ENCODE data around the gene ZSCAN20. TPM values are rescaled to one million over a fixed set of nuclear protein-coding genes. Genes with fewer than 3 reads are reported as not detected.

The ZSCAN20 gene
- total and polyA plus RNA-seq, 7 donors = 0.69 to 8.2 (median 5.8) TPM

GRCh38 chr1:33426916-33427315 is 45.5 kb upstream of the ZSCAN20 start:
- no peaks in the 10 kb centered on the region for H3K9me3 ChIP-seq
- intact Hi-C loops (cut with DNase I) = loop anchor here (5.0 kb wide), 1 partner anchor 35 kb away; no protein-coding TSS in a partner anchor
- H3K4me3 ChIP-seq = no peak overlapping the region
- no peak for TF ChIP-seq CTCF (IDR thresholded peaks at IDR 0.05)
- no peak for TF ChIP-seq POLR2AphosphoS5 (IDR thresholded peaks at IDR 0.05)
- TF ChIP-seq POLR2A (IDR thresholded peaks at IDR 0.05) = no peak
- no peak for TF ChIP-seq EP300 (IDR thresholded peaks at IDR 0.05)
- no peaks in the 10 kb centered on the region for H3K36me3 ChIP-seq
- H3K4me1 ChIP-seq = peaks cover 0 to 52% (median 32%) of the 10 kb centered on the region in 4 donors
- no peaks in the 10 kb centered on the region for H3K27me3 ChIP-seq
- H3K27ac ChIP-seq = peak overlapping the region in 2 of 4 donors; percentile 41 to 55
- 83% methylated on average over 3 of the region's 3 CpGs for WGBS, 2 donors
- no peak for DNase-seq

- no peaks in the 10 kb centered on the region for H3K36me3 ChIP-seq
- H3K4me1 ChIP-seq = peaks cover 0 to 60% (median 40%) of the 10 kb centered on the region in 4 donors
- H3K9me3 ChIP-seq = no peaks in the 10 kb centered on the region
- intact Hi-C loops (cut with DNase I) = loop anchor here (5.0 kb wide), 1 partner anchor 36 kb away; no protein-coding TSS in a partner anchor
- H3K27ac ChIP-seq = peak overlapping the region in 1 of 4 donors; percentile 87
- no peak for DNase-seq
- H3K4me3 ChIP-seq = no peak overlapping the region
- TF ChIP-seq POLR2A (IDR thresholded peaks at IDR 0.05) = no peak
- no peak for TF ChIP-seq POLR2AphosphoS5 (IDR thresholded peaks at IDR 0.05)
- TF ChIP-seq EP300 (IDR thresholded peaks at IDR 0.05) = no peak
- no peak for TF ChIP-seq CTCF (IDR thresholded peaks at IDR 0.05)
- 95 to 98% methylated on average over 2 of the region's 2 CpGs for WGBS, 2 donors
- no peaks in the 10 kb centered on the region for H3K27me3 ChIP-seq
Observed at GRCh38 chr1:33428661-33429060, 43.8 kb upstream of the ZSCAN20 start.

GRCh38 chr1:33429332-33429731 is 43.1 kb upstream of the ZSCAN20 start:
- intact Hi-C loops (cut with DNase I) = loop anchor here (5.0 kb wide), 1 partner anchor 37 kb away; no protein-coding TSS in a partner anchor
- no peak for DNase-seq
- WGBS, 2 donors = 90 to 96% methylated on average over 2 of the region's 2 CpGs
- Histone ChIP-seq H3K9me3 (no peaks in the 10 kb centered on the region), H3K4me3 (peak overlapping the region in 1 of 4 donors; percentile 94), H3K36me3 (no peaks in the 10 kb centered on the region), H3K27me3 (no peaks in the 10 kb centered on the region), H3K4me1 (peaks cover 0 to 61% (median 45%) of the 10 kb centered on the region in 4 donors), H3K27ac (peak overlapping the region in 2 of 4 donors; percentile 87)
- TF ChIP-seq EP300 (IDR thresholded peaks at IDR 0.05) (no peak), POLR2A (IDR thresholded peaks at IDR 0.05) (no peak), POLR2AphosphoS5 (IDR thresholded peaks at IDR 0.05) (no peak), CTCF (IDR thresholded peaks at IDR 0.05) (no peak)

GRCh38 chr1:33429856-33430691 is 42.4 kb upstream of the ZSCAN20 start:
- peak overlapping the region; percentile 71 to 87 (median 87) for H3K27ac ChIP-seq
- peak; percentile 82 for DNase-seq

More at GRCh38 chr1:33429856-33430691, 42.4 kb upstream of the ZSCAN20 start:
- TF ChIP-seq POLR2A (IDR thresholded peaks at IDR 0.05) (no peak), CTCF (IDR thresholded peaks at IDR 0.05) (peak in 1 of 4 experiments; percentile 20)
- WGBS, 2 donors = 4 to 8% methylated on average over 54 of the region's 54 CpGs
- H3K4me1 ChIP-seq = peaks cover 0 to 55% (median 47%) of the 10 kb centered on the region in 4 donors
- intact Hi-C loops (cut with DNase I) = loop anchor here (5.0 kb wide), 2 partner anchors 38 to 42 kb away; partner anchors contain the start of gene ZSCAN20
- H3K36me3 ChIP-seq = no peaks in the 10 kb centered on the region
- H3K4me3 ChIP-seq = peak overlapping the region; percentile 48 to 94 (median 84)
- no peaks in the 10 kb centered on the region for H3K27me3 ChIP-seq
- no peaks in the 10 kb centered on the region for H3K9me3 ChIP-seq
